ENCODE data around the gene FAM83C.

DNA sequence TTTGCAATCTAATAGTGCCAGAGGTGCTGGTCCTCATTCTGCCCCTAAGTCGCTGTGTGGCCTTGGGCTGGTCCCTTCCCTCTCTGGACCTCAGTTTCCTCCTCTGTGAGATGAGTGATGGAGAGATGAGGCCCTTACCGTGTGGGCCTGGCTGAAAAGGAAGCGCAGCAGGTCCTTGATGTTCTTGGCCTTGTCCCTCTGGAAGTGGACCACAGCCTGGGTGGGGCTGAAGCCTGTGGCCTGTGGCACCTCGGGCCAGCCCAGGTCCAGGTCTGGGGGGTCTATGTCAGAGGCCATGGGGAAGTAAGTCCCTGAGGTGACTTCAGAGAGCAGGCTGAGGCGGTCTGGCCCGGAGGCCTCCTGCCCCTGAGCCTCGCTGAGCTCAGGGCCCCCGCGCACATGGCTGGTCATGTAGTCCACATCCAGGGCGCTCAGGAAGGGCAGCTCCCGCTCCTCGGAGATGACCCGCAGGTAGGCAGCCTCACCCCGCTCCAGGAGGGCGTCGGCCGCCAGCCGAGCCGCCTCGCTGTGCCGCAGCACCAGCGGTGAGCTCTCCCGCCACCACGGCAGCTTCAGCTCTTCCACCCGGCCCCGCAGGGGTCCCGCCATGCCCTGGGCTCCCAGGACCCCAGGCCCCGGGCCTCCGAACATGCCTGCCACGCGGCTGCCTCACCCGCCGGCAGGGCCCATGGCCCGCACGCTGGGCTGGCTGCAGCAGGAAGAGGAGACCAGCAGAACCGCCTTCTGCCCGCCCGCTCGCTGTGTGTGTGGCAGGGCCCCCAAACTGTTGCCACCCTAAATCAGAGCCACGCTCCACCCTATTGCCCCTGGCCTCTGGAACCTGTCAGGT is at the start of gene FAM83C:
- TF ChIP-seq, protein P1, sequence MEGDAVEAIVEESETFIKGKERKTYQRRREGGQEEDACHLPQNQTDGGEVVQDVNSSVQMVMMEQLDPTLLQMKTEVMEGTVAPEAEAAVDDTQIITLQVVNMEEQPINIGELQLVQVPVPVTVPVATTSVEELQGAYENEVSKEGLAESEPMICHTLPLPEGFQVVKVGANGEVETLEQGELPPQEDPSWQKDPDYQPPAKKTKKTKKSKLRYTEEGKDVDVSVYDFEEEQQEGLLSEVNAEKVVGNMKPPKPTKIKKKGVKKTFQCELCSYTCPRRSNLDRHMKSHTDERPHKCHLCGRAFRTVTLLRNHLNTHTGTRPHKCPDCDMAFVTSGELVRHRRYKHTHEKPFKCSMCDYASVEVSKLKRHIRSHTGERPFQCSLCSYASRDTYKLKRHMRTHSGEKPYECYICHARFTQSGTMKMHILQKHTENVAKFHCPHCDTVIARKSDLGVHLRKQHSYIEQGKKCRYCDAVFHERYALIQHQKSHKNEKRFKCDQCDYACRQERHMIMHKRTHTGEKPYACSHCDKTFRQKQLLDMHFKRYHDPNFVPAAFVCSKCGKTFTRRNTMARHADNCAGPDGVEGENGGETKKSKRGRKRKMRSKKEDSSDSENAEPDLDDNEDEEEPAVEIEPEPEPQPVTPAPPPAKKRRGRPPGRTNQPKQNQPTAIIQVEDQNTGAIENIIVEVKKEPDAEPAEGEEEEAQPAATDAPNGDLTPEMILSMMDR (IDR thresholded peaks at IDR 0.05; ENCODE audit: low read length), result no peak
- TF ChIP-seq EZH2 (optimal IDR thresholded peaks at IDR 0.05; ENCODE audit: low read depth, low read length), result no peak

Data from MM.1S (cell line).